Transverse colon (tissue), 4 donors: ENCODE data around the gene KDM2B. TPM values are rescaled to one million over a fixed set of nuclear protein-coding genes. Genes with fewer than 3 reads are reported as not detected.

Experiments
- DNase-seq: peaks from one replicate; pipeline ENCODE4 v3.0.0-alpha.2; 2019
- H3K27ac ChIP-seq, 4 donors: fragments of 200-600 bp; sonication (generic); 2 replicates each; pipeline ENCODE4 v1.5.1; 2016 to 2018; ENCODE audit warnings: inconsistent platforms in 4 of 4
- H3K27me3 ChIP-seq: fragments of 200-600 bp; sonication (generic); 2 replicates; pipeline ENCODE4 v1.5.1; 2017; ENCODE audit warnings: inconsistent platforms
- H3K36me3 ChIP-seq, 4 donors: fragments of 200-600 bp; sonication (generic); 2 replicates each; pipeline ENCODE4 v1.5.1; 2017 to 2019; ENCODE audit warnings: inconsistent platforms in 4 of 4
- H3K4me1 ChIP-seq, 4 donors: fragments of 200-600 bp; sonication (generic); 2 replicates each; pipeline ENCODE4 v1.5.1; 2017 to 2020; ENCODE audit warnings: inconsistent platforms in 4 of 4
- H3K4me3 ChIP-seq, 4 donors: fragments of 200-600 bp; sonication (generic); 1 replicate in 1 of 4; 2 replicates in 3 of 4; pipeline versions ENCODE4 v1.5.1 to v1.6.1; 2017 to 2019; ENCODE audit warnings: inconsistent platforms in 4 of 4
- H3K9me3 ChIP-seq, 2 donors: fragments of 200-600 bp; sonication (generic); 2 replicates each; pipeline ENCODE4 v1.5.1; 2017 to 2019; ENCODE audit warnings: inconsistent platforms in 2 of 2
- CTCF ChIP-seq, 5 experiments: fragments of 200-600 bp in 3 of 5; fragments of 450-650 bp in 2 of 5; sonication (generic) in 3 of 5; IDR thresholded peaks; 1 replicate in 2 of 5; 2 replicates in 3 of 5; pipeline ENCODE4 v1.5.1; 2016 to 2017; ENCODE audit warnings: antibody characterized with exemption in 5 of 5, inconsistent platforms in 3 of 5, mild to moderate bottlenecking in 2 of 5, moderate library complexity in 1 of 5
- EP300 ChIP-seq: sonication (generic); formaldehyde crosslinking; IDR thresholded peaks from one replicate; pipeline ENCODE4 v1.6.1; 2017; ENCODE audit warnings: antibody characterized with exemption, low read depth
- POLR2A ChIP-seq: fragments of 450-650 bp; IDR thresholded peaks from one replicate; pipeline ENCODE4 v1.6.1; 2016; ENCODE audit warnings: antibody characterized with exemption, mild to moderate bottlenecking, moderate library complexity
- POLR2AphosphoS5 ChIP-seq, 3 donors: sonication (generic); formaldehyde crosslinking; IDR thresholded peaks; one replicate each; pipeline ENCODE4 v1.6.1; 2016; ENCODE audit warnings: antibody characterized with exemption in 3 of 3
- WGBS, 2 donors: methylation state at CpG; one replicate each; pipeline ENCODE4 v1.1.5; 2018; ENCODE audit warnings: low coverage in 1 of 2; 5-methylcytosine and 5-hydroxymethylcytosine counted together
- in situ Hi-C, 4 donors: fragments of 200-750 bp; cut with MboI; loops; one replicate each; pipeline versions ENCODE4 v1.15.0 to v1.15.1; 2017; ENCODE audit warnings: low sequenced_read_pairs in 3 of 4, low pct_ligation_motif_present in 1 of 4, low pct_unique_long_range_greater_than_20kb in 1 of 4
- intact Hi-C: fragments of 100-400 bp; cut with DNase I; formaldehyde crosslinking; loops from one replicate; pipeline ENCODE4 v1.15.1; 2023; ENCODE audit warnings: low total_unique reads
- total RNA-seq, 4 donors: library from RNA; depleted of rRNA; stranded (reverse); fragments of >200 nt; gene quantifications; one replicate each; pipeline ENCODE4 v1.1.0, GENCODE V29; 2016

KDM2B gene
- total RNA-seq, 4 donors from 2014 or later: 7.2 to 39.3 (median 15.2) TPM

GRCh38 chr12:121579190-121579791, 1.5 kb downstream of the KDM2B start:
- Histone ChIP-seq H3K27me3 (no peaks in the 10 kb centered on the region), H3K9me3 (no peaks in the 10 kb centered on the region), H3K27ac (peak overlapping the region; percentile 88 to 90 (median 89)), H3K4me3 (peak overlapping the region; percentile 59 to 80 (median 64)), H3K4me1 (peaks cover 18 to 73% (median 40%) of the 10 kb centered on the region in 4 donors), H3K36me3 (no peaks in the 10 kb centered on the region)
- 0 to 2% methylated on average over 11 to 53 of the region's 53 CpGs for WGBS, 2 donors
- peak; percentile 54 for DNase-seq
- TF ChIP-seq POLR2AphosphoS5 (IDR thresholded peaks at IDR 0.05): no peak
- TF ChIP-seq EP300: no peak
- no peak for TF ChIP-seq CTCF (IDR thresholded peaks at IDR 0.05)
- no peak for TF ChIP-seq POLR2A
- in situ Hi-C loops: loop anchor here in 1 of 4 donors (10.0 kb wide), 1 partner anchor 46 kb away; the partner anchor contains the start of gene ORAI1
- intact Hi-C loops: no loop called here

GRCh38 chr12:121578230-121579189, 2.3 kb downstream of the KDM2B start:
- no peaks in the 10 kb centered on the region for H3K27me3 ChIP-seq
- intact Hi-C loops: no loop called here
- H3K9me3 ChIP-seq: no peaks in the 10 kb centered on the region
- H3K4me1 ChIP-seq: peaks cover 18 to 74% (median 42%) of the 10 kb centered on the region in 4 donors
- peak overlapping the region; percentile 59 to 80 (median 64) for H3K4me3 ChIP-seq
- peak overlapping the region; percentile 88 to 90 (median 89) for H3K27ac ChIP-seq
- in situ Hi-C loops: loop anchor here in 1 of 4 donors (10.0 kb wide), 1 partner anchor 46 kb away; the partner anchor contains the start of gene ORAI1
- H3K36me3 ChIP-seq: no peaks in the 10 kb centered on the region
- DNase-seq: peak; percentile 19
- TF ChIP-seq POLR2AphosphoS5 (IDR thresholded peaks at IDR 0.05) (no peak), EP300 (no peak)
- WGBS, 2 donors: 31% methylated on average over 53 of the region's 77 CpGs; no CpG with 5 or more reads in 1 of the 2 donors

GRCh38 chr12:121577443-121578180, 3.2 kb downstream of the KDM2B start:
- intact Hi-C loops: no loop called here
- H3K4me3 ChIP-seq: peak overlapping the region in 2 of 4 donors; percentile 59 to 80

More at GRCh38 chr12:121577443-121578180, 3.2 kb downstream of the KDM2B start:
- TF ChIP-seq CTCF (IDR thresholded peaks at IDR 0.05) (no peak), EP300 (no peak), POLR2A (no peak), POLR2AphosphoS5 (IDR thresholded peaks at IDR 0.05) (no peak)
- H3K36me3 ChIP-seq: no peaks in the 10 kb centered on the region
- H3K27me3 ChIP-seq: no peaks in the 10 kb centered on the region
- 90% methylated on average over 10 of the region's 10 CpGs; no CpG with 5 or more reads in 1 of the 2 donors for WGBS, 2 donors
- DNase-seq: no peak
- no peaks in the 10 kb centered on the region for H3K9me3 ChIP-seq
- in situ Hi-C loops: loop anchor here in 1 of 4 donors (10.0 kb wide), 1 partner anchor 47 kb away; the partner anchor contains the start of gene ORAI1
- H3K4me1 ChIP-seq: peaks cover 18 to 70% (median 42%) of the 10 kb centered on the region in 4 donors
- H3K27ac ChIP-seq: peak overlapping the region; percentile 88 to 90 (median 89)
